HepG2 (cell line): Measurements from ENCODE around the gene SRSF3. TPM values are rescaled to one million over a fixed set of nuclear protein-coding genes. Genes with fewer than 3 reads are reported as not detected.
A peak's percentile ranks its signal among the peaks of the same experiment; 100 is the strongest.

Experiments
- CERS6 ChIP-seq: sonication (generic); formaldehyde crosslinking; IDR thresholded peaks from 2 replicates; pipeline ENCODE4 v1.5.0; 2020; ENCODE audit warnings: missing genetic modification reagents
- DMAP1 ChIP-seq: IDR thresholded peaks from 2 replicates; pipeline ENCODE4 v1.6.1; 2016
- DPF2 ChIP-seq: sonication (generic); formaldehyde crosslinking; IDR thresholded peaks from 2 replicates; pipeline ENCODE4 v1.4.0; 2020; ENCODE audit warnings: mild to moderate bottlenecking, low read depth, missing genetic modification reagents, borderline replicate concordance
- EP300 ChIP-seq, 3 experiments: sonication (generic) in 1 of 3; formaldehyde crosslinking in 1 of 3; IDR thresholded peaks; 2 replicates each; pipeline versions ENCODE4 v1.5.1 to v1.6.1; 2011 to 2020; ENCODE audit warnings: low read depth in 2 of 3, low read length in 2 of 3, borderline replicate concordance in 1 of 3, improper control_type of control experiment in 1 of 3, mild to moderate bottlenecking in 1 of 3, missing genetic modification reagents in 1 of 3, moderate library complexity in 1 of 3
- HDAC1 ChIP-seq: sonication (generic); formaldehyde crosslinking; IDR thresholded peaks from 2 replicates; pipeline ENCODE4 v1.5.1; 2020; ENCODE audit warnings: mild to moderate bottlenecking, missing genetic modification reagents
- HOXA7 ChIP-seq: sonication (generic); formaldehyde crosslinking; IDR thresholded peaks from 2 replicates; pipeline ENCODE4 v1.8.1; 2022; ENCODE audit warnings: mild to moderate bottlenecking, missing genetic modification reagents, moderate library complexity
- NAIF1 ChIP-seq: sonication (generic); formaldehyde crosslinking; IDR thresholded peaks from 2 replicates; pipeline ENCODE4 v1.5.0; 2020; ENCODE audit warnings: mild to moderate bottlenecking, missing genetic modification reagents, borderline replicate concordance
- NR2F1 ChIP-seq, 2 experiments: fragments of 450-650 bp in 1 of 2; formaldehyde crosslinking in 1 of 2; IDR thresholded peaks; 2 replicates each; pipeline versions ENCODE4 v1.5.0 to v1.6.1; 2016 to 2020; ENCODE audit warnings: mild to moderate bottlenecking in 1 of 2, missing compliant biosample characterization in 1 of 2, missing genetic modification reagents in 1 of 2, moderate library complexity in 1 of 2
- SAFB2 ChIP-seq: sonication (generic); formaldehyde crosslinking; IDR thresholded peaks from 2 replicates; pipeline ENCODE4 v1.5.1; 2020; ENCODE audit warnings: missing genetic modification reagents, low read depth, mild to moderate bottlenecking, borderline replicate concordance
- TBP ChIP-seq: sonication (generic); formaldehyde crosslinking; IDR thresholded peaks from 2 replicates; pipeline ENCODE4 v1.5.0; 2020; ENCODE audit warnings: missing genetic modification reagents
- ZNF260 ChIP-seq: sonication (generic); formaldehyde crosslinking; IDR thresholded peaks from 2 replicates; pipeline ENCODE4 v1.4.0; 2020; ENCODE audit warnings: missing genetic modification reagents, low read depth, mild to moderate bottlenecking, borderline replicate concordance
- ZNF263 ChIP-seq: sonication (generic); formaldehyde crosslinking; IDR thresholded peaks from 2 replicates; pipeline ENCODE4 v1.4.0; 2020; ENCODE audit warnings: missing genetic modification reagents
- ZNF367 ChIP-seq: sonication (generic); formaldehyde crosslinking; IDR thresholded peaks from 2 replicates; pipeline ENCODE4 v1.4.0; 2020; ENCODE audit warnings: missing genetic modification reagents, borderline replicate concordance
- ZNF407 ChIP-seq: sonication (generic); formaldehyde crosslinking; IDR thresholded peaks from one replicate; pipeline ENCODE4 v1.5.1; 2020; ENCODE audit warnings: mild to moderate bottlenecking, missing genetic modification reagents; ENCODE audit errors: not compliant biosample characterization
- ZNF441 ChIP-seq: sonication (generic); formaldehyde crosslinking; IDR thresholded peaks from 2 replicates; pipeline ENCODE4 v1.7.0; 2021; ENCODE audit warnings: missing genetic modification reagents, borderline replicate concordance
- ZNF740 ChIP-seq: sonication (generic); formaldehyde crosslinking; IDR thresholded peaks from 2 replicates; pipeline ENCODE4 v1.4.0; 2020; ENCODE audit warnings: missing genetic modification reagents
- ZNF790 ChIP-seq: sonication (generic); formaldehyde crosslinking; IDR thresholded peaks from 2 replicates; pipeline ENCODE4 v1.8.0; 2022; ENCODE audit warnings: missing genetic modification reagents, mild to moderate bottlenecking, borderline replicate concordance
- ZNF83 ChIP-seq: sonication (generic); formaldehyde crosslinking; IDR thresholded peaks from 2 replicates; pipeline ENCODE4 v1.4.0; 2020; ENCODE audit warnings: missing genetic modification reagents, mild to moderate bottlenecking, borderline replicate concordance
- ZNF879 ChIP-seq: sonication (generic); formaldehyde crosslinking; IDR thresholded peaks from 2 replicates; pipeline ENCODE4 v1.8.1; 2023; ENCODE audit warnings: missing genetic modification reagents
- polyA plus RNA-seq, 8 experiments: library from polyadenylated mRNA; depleted of rRNA in 3 of 8; stranded (reverse) in 7 of 8; unstranded in 1 of 8; fragments of >200 nt; fragmentation: Illumina TruSeq in 4 of 8; extraction: Trizol in 4 of 8; gene quantifications; 2 replicates each; pipeline versions ENCODE4 v1.2.1 to v1.2.3, GENCODE V29; 2011 to 2016; ENCODE audit warnings: low read depth in 4 of 8, missing spikeins in 1 of 8, mixed read lengths in 1 of 8; ENCODE audit not compliant: insufficient read depth in 1 of 8
- total RNA-seq, 5 experiments: library from RNA; depleted of rRNA; stranded (reverse); fragments of >200 nt; fragmentation: Illumina TruSeq; extraction: Trizol; gene quantifications; 2 replicates each; pipeline ENCODE4 v1.2.3, GENCODE V29; 2016; ENCODE audit warnings: low read depth in 1 of 5

The SRSF3 gene
- total and polyA plus RNA-seq, 2 of the 13 experiments (the other 11 are each of a cell fraction or from before 2014, with no cell fraction given) = 206 to 684 TPM

- TF ChIP-seq ZNF407 (CRISPR knock-in tag) (no peak), SAFB2 (CRISPR knock-in tag) (peak; percentile 68; the same call in 1 of the 2 replicates), ZNF260 (CRISPR knock-in tag) (no peak), CERS6 (CRISPR knock-in tag) (no peak), ZNF790 (0 out of 2 replicates have a peak, but pooled peaks have one; percentile 25), TBP (CRISPR knock-in tag) (peak; percentile 59; the same call in 1 of the 2 replicates), EP300 (IDR thresholded peaks at IDR 0.05; ENCODE audit: low read depth in 2 of 2, low read length in 2 of 2) (peak in 1 of 2 experiments; percentile 56; a peak in 3 of 4 replicates), EP300 (CRISPR knock-in tag; IDR thresholded peaks at IDR 0.05; ENCODE audit: borderline replicate concordance) (peak; percentile 56), ZNF83 (CRISPR knock-in tag) (peak; percentile 75; the same call in 1 of the 2 replicates), DPF2 (CRISPR knock-in tag) (no peak; the same call in 1 of the 2 replicates), ZNF263 (CRISPR knock-in tag) (peak; percentile 100), ZNF740 (CRISPR knock-in tag) (no peak), ZNF879 (CRISPR knock-in tag) (no peak), NAIF1 (CRISPR knock-in tag) (no peak), HOXA7 (CRISPR knock-in tag) (no peak), ZNF441 (CRISPR knock-in tag) (peak; percentile 65; the same call in 1 of the 2 replicates), ZNF367 (CRISPR knock-in tag) (no peak), HDAC1 (CRISPR knock-in tag) (peak; percentile 57), NR2F1 (CRISPR knock-in tag; IDR thresholded peaks at IDR 0.05) (no peak), DMAP1 (CRISPR knock-in tag) (peak; percentile 96)
Observed at GRCh38 chr6:36594029-36594815, at the start of gene SRSF3 (continued).
